HG02678 (cell line): ENCODE measurements around the gene KRT14.
"Not testable (repeated sequence)": the region's sequence is repeated elsewhere in the genome, so short reads cannot be mapped to it uniquely, and the experiment has no call there.

Source experiments
- ATAC-seq: cut with Tn5 transposase; IDR thresholded peaks from one replicate; pipeline ENCODE4 v1.9.1; 2021; ENCODE audit warnings: mild to moderate bottlenecking, moderate library complexity; ENCODE audit not compliant: unreplicated experiment

KRT14 gene

DNA sequence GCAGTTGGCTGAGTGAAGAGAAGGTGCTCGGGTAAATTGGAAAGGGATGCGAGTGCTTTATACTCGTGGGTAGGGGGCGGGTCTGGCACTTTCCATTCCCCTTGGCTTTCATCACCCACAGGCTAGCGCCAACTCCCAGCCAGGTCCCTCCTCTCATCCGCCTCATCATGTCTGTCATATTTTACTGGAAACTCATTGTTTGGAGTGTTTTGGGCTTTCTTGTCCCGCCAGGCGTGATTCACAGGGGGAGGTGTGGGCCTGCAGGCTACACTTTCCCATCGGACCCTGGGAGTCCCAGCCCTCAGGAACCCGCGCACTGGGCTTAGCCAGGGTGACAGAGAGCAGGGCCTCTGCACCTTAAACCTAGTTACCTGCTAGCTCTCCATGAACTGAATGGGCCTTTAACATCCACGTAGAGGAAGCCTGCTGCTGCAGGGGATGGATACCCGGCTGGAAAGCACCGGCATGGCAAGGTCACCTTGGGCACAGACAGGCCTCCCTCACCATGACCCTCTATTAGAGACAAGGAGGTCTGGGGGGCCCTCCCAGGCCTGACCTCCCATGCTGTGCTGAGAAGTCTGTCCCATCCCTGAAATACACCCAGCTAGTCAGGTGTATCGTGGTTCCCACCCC, at the start of gene KRT14:
KRT14 (minus strand) TSS at position 33 of the 633 bp plus-strand sequence. CDS start 61 bp downstream, outside the sequence.
- no peak for ATAC-seq

DNA sequence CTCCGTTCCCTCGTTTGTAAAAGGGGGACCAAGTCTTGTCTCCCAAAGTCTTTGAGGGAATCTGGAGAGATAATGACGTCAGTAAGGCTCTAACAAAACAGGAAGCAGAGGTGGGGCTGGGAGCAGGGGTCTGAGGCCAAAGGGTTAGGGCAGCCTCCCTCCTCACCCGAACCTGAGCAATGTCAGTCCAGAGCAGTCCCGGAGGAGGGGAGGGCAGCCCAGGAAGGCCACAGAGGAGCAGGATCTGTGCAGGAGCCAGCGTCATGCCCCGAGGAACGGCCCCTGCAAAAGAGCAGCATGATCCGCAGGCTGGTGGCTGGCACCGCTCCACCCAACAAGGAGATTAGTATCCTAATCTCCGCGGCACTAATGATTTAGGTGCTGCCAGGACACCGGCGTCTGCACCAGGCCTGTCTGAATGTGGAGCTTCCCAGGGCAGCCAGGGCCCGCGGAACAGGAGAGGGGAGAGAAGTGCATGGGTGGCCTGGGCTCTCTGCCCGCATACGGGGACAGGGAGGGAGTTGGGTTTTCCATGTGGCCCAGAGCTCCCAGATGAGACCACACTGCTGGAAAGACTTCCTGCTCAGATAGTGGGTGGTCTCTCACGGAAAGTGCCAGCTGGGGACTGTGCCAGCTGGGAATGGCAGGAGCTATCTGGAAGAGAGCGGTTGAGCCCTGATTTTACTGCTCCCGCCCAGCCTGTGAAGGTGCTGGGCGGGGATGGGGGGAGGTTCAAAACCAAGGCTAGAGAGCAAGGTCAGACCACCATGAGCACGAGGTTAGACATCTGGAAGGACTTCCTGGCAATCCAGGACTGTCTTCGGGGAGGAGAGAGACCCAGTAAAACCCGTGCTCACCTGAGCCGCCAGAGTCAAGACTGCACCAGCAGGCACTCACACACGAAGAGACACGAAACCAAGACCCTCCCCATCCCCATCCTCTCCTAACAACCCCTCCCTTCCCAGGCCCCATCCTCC, 48.7 kb upstream of the KRT14 start:
- no peak for ATAC-seq

DNA sequence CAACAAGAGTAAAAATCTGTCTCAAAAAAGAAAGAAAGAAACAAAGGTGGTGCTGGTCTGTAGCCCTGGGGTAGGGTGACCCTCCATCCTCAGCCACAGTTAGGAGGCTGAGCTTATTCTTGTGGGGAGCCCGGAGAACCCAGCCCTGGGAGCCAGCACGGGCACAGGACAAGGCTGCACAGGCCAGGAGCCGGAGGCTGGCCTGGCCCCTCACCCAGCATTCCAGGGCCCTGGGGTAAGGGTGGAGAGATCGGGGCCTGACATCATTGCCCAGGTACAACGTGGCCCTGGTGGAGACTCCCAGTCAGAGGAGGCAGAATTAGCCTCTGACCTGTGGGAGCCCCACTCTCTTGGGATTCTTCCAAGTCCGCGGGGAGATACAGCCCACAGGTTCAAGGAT, 47.9 kb upstream of the KRT14 start:
- no peak for ATAC-seq

DNA sequence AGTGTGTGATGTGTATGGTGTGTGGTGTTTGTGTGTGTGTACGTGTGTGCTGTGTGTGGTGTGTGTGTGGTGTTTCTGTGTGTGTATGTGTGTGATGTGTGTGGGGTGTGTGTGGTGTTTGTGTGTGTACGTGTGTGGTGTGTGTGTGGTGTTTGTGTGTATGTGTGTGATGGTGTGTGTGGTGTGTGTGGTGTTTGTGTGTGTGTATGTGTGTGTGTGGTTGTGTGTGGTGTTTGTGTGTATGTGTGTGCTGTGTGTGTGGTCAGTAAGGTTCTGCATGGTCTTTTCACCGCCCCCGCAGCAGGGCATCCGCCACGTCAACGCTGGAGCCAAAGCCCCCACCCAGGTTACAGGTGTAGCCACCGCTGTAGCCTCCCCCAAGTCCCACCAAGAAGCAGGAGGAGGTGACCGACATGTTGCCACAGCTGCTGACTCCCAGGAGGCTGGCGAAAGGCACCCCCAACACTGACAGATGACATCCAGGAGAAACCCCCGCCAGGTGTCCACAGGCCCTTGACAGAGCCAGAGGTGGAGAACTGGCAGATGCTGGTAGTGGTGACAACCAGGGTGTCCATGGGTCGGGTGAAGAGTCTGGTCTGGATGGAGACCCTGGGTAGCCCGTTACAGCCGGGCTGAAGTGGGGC, 47.0 kb upstream of the KRT14 start:
- ATAC-seq: no peak

DNA sequence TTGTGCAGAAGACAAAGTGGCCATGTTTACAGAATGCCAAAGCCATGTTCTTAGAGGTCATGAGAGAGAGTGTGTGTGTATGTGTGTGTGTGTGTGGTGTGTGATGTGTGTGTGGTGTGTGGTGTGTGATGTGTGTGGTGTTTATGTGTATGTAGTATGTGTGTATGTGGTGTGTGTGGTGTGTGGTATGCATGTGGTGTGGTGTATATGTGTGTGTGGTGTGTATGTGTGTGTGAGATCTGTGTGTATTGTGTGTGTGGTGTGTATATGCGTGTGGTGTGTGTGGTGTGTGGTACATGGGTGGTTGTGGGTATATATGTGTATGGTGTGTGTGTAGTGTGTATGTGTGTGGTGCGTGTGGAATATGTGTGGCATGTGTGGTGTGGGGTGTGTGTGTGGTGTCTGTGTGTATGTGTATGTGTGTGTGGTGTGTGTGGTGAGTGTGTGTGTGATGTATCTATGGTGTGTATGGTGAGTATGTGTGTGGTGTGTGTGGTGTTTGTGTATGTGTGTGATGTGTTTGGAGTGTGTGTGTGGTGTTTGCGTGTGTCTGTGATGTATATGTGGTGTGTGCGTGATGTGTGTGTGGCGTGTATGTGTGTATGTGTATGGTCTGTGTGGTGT, 45.9 kb upstream of the KRT14 start:
- ATAC-seq: no peak

DNA sequence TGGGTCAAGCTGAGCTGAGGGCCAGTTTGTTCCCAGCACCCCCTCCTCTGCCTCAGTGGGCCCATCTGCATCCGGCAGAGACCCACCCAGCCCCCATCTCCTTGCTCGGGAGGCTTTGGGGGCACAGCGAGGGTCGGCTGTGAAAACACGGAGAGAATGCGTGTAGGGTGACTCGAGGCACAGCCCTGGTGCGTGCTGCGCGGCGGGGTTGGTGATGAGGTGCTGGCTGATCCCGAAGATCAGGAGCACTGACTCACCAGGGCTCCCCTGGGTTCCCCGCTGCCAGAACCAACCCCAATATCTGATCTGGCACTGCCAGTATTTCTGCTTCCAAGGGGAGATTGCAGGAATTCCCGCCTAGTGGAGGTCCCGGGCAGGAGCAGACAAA, 45.2 kb upstream of the KRT14 start:
- no peak for ATAC-seq

DNA sequence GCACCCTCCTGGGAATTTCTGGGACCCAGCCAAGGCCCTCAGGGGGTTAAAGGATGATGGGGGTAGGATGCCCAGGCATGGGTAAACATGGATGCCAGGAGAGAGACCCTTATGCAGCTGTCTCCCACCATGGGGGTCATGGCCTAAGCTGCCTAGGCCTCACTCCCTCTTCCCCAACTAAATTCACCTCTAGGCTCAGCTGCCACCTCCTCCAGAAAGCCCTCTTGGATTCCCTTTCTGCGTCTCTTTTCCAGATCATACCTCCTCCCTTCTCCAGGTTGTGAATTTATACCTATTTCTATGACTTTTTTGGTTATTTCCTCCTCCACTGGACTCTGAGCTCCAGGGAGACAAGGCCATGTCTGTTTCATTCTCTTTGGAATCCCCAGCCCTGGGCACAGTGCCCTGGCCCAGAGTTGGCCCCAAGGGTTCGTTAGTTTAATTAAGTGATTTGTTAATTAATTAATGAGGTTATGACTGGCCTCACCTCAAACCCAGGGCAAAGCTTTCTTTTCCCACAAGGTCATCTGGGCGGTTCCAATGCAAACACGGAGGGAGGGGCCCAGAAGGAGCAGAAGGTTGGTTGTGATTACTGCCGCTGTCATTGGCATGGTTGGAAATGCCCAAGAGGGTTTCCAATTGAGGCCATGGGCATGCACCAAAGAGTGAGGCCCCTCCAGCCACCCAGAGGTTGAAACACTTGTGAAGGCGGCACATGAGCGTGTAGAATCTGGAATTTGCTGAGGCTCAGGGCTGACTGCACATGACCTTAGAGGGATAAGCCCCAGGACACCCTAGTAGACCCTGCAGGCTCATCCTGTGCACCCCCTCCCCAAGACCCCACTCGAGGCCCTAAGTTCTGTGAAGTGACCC, 44.6 kb upstream of the KRT14 start:
- no peak for ATAC-seq

DNA sequence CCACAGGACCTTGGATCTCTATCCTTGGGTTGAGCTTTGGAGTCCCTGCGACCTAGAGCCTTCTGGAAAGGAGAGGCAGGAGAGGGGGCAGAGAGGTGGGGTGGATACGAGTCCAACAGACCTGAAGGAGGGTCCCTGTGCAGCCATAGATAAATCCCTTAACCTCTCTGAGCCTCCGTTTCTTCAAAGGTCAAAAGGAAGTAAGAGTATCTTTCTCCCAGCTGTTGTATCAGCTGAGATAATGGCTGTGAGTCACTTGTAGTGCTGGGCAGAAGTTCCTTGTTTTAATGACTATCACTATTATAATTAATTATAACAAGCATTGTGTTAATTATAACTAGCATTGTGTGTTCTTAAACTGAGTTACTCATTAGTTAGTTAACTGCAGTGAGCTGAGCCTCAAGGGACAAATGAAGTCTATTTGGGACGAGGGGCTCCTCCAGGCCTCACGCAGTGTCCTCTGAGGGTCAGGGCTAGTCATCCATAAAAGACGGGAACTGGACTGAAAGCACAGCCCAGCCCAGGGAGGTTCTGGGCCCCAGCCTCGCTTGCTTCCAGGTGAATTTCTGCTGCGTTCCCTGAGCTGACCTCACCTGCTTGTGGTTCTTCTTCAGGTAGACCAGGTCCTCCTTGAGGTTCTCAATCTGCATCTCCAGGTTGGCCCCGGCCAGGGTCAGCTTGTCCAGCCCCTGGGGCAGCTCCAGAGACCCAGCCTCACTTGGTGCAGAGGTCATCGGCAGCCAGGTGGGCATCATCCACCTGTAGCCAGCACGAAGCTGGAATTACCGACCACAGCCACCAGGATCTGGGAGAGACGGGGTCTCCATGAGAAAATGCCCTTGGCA, 43.4 kb upstream of the KRT14 start:
- ATAC-seq: no peak

DNA sequence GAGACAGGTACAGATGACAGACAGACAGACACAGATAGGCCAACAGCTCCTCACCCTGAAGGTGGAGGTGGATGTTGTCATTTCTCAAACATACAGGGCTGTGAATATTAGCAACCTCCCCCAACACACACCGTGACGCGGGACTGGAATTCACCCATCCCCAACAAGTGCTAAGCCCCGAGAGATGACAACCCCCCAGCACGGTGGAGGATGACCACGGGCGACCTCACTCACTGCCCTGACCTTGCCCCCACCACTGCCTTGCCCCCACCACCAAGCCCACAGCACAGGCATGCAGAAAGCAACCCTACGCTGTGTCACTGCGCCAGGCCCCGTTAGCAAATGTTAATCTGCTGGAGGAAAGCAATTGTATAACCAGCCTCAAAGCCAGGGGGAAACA, 42.6 kb upstream of the KRT14 start:
- no peak for ATAC-seq

DNA sequence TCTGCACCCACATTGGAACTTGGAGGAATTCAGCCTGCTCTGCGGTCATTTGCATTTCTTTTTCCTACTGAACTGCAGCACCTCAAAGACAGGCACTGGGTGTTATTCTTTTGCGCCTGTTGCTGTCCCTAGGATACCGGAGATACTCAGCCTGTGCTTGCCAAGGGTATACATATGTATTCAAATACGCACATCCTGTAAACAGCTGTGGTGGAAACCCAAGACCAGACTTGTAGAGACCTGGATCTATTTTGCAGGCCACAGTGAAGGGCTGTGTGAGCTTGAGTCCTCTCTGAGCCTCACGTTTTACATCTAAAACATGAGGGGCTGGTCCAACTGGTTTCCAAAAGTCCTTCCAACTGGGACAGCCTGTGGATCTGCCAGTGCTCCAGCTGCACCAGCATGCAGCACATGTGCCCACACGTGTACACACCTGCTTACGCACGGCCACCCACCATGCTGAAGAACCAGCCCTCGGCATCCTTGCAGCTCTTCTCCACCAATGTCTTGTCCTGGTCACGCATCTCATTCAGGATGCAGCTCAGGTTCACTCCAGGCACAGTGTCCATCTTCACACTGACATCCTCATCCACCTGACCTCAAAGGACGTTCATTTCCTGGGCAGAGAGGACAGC, 42.0 kb upstream of the KRT14 start:
- not testable (repeated sequence) for ATAC-seq

DNA sequence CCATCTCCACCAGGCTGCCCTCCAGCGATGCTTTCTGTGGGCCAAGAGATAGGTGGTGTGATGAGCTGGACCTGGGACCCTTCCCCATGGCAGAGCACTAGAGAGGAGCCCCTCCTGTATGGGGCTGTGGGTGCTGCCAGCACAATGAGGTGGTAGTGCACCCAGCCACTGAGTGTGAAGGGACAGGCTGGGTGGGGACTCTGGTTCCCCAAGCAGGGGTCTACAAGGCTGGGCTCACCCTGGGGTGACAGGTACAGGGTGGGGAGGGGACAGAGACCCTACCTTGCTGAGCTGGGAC, 41.3 kb upstream of the KRT14 start:
- not testable (repeated sequence) for ATAC-seq

DNA sequence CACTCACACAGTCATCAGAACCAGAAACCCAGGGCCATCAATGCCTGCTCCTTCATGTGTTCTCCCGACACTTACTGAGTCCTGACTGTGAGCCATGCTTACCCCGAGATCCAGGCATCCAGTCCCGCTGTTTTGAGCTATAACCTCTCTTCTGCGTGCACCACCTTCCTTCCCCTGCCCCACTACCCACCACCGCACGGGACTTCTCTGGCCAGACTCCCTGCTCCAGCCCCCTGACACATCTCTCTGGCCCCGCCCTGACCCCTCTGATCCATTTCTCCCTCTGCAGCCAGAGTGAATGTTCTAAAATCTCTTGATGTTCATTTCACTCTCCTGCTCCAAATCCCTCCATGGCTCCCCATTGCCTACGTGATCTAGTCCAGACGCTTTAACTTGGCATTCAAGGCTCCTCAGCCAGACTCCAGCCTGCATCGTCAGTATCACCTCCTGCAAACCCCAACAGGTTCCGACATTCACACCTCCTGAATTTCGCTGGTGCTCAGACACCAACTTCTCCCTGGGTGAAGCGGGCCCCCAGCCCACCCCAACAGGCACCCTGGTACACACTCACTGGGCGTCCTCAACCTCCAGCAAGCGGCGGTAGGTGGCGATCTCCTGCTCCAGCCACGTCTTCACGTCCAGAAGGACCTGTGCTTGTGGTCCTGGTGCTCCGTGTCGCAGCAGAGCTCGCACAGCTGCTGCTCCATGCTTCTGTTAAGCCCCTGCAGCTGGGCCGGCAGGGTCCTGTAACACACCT, 40.8 kb upstream of the KRT14 start:
- ATAC-seq: no peak

DNA sequence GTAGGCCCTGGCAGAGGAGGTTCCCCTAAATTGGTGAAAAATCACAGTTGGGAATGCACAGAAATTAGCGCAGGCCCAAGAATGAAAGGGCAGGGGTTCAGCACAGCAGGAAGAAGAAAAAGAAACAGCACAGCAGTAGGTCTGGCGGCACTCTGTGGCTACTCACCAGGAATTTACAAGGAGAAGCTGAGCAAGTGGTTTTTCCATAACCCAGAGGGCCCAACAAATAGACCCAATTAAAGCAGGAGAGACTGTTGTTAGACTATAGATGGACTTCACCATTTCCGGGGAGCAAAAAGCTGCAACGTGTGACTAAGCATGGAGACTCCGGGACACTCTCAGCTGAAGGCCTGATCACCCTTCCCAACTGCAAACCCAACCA, 40.2 kb upstream of the KRT14 start:
- ATAC-seq: not testable (repeated sequence)

DNA sequence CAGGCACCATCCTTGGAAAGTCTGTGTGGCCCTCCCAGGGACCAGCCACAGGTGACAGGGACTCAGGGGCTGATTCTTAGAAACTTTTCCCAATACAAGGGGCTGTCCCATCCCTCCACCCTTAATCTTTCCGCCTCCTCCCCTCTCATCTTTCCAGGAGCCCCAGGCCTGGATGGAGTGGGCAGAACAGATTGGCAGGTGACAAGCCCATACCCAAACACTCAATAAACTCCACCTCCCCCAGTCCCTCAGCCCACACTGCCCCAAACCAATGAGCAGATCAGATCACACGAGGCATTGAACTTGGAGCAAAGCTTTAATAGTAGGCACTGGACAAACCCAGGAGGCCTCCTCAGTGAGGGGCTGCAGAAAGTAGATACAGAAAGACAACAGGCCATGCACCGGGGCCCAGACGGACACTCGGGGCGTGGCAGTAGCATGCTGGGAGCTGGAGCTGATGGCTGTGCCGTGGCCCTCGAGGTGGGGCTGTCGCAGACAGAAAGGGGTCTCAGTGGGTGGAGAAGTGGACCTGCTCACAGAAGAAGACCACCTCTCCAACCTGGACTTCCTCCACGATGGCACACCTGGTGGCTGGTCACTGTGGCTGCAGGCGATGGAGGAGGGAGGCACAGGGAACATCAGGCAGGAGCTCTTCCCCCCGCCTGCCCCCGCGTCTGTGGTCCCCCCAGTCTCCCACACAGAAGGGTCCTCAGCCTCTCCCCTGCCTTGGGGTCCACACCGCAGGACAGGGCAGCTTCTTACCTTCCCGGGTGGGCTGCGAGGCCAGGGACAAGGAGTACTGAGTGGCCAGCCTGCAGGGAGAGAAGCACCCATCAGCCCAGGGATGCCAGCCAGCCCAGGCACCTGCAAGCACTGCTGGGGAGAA, 39.6 kb upstream of the KRT14 start:
- ATAC-seq: not testable (repeated sequence)

DNA sequence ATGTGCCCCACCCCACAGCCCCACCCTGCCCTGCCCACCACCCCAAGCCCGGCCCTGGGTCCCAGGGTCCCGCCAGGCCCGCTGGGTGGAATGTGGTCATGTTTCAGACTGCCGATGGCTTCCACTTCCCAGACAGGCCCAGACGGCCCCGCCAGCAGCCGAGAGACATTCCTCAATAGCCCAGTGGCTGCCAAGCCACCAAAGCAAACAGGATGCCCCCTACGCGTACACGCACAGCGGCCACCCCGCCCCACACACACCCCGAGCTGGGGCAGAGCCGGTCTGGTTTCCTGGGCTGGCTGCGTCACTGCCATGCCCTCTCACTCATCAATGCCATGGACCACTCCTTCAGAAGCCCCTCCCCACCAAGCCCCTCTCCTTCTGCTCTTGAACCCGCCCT, 38.9 kb upstream of the KRT14 start:
- ATAC-seq: no peak

DNA sequence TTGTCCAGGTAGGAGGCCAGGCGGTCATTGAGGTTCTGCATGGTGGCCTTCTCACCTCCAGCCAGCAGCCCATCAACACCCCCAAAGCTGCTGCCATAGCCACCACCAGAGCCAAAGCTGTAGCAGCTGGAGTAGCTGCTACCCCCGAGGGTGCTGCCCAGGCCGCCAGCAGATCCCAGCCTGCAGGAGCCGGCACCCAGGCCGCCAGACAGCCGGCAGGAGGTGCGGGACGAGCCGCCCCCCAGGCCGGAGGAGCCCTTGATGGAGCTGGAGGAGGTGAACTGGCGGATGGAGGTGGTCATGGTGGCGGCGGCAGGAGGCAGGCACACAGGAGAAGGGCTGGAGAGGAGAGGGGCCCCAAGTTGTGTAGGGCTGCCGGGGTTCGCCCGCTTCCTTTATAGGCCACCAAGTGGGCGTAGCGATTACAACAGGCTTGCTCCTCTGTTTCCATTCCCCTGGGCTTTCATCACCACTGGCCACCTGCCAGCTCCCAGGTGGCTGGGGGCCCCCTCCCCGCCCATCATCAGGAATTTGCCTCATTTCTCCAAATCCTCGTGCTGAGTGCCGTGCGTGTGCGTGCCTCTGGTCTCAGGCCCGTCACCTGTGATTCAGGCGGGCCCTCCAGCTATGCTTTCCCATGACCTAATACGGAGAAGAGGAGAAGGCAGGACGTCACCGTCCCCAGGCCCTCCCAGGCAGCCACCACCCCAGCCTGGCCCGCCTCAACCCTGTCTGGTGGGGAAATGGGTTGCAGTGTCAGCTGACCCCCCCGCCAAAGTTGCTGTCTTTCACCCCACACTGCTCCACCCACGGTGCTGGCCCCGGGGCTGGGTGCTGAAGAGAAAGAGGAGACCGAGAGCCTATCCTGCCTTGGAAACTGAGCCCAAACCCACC, 37.8 kb upstream of the KRT14 start, which contains the start of gene KRT17:
KRT17 (minus strand) TSS at position 368 of the 894 bp plus-strand sequence; CDS start at position 302, 66 bp downstream.
- ATAC-seq: no peak
